ENCODE measurements around the gene CMYA5. TPM values are rescaled to one million over a fixed set of nuclear protein-coding genes. Genes with fewer than 3 reads are reported as not detected.

CMYA5 gene
- total RNA-seq, 2 donors from 2014 or later = 1.6 to 3.3 TPM

DNA sequence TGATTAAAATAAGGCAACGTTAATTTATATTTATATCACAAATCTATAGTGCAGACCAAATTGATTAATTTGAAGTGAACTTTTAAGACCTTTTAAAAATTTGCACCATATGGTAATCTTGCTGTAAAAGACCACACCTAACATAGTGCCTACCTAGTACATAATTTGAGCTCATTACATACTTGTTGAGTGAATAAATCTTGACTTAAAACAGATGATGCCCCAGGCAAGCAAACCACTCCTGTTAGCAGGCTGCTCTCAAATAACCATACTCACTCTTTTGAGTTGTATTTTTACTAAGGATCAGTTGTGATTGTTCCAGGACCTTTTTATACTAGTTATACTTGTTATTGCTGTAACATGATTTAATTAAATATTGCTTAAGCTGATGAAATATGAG is 27.2 kb downstream of the CMYA5 start:
- H3K27ac ChIP-seq = no peak overlapping the region
- no peaks in the 10 kb centered on the region for H3K36me3 ChIP-seq (replicated peaks in 1 of 2; ENCODE audit: insufficient read depth in 1 of 2, low read depth in 2 of 2)
- intact Hi-C loops (cut with DNase I) = no loop called here
- H3K4me1 ChIP-seq = no peaks in the 10 kb centered on the region
- ATAC-seq (no peak), DNase-seq (no peak)
- no peak overlapping the region for H3K4me3 ChIP-seq
- no peaks in the 10 kb centered on the region for H3K27me3 ChIP-seq
- H3K9me3 ChIP-seq = peaks cover 0 to 13% (median 0%) of the 10 kb centered on the region in 3 donors
- no peak for TF ChIP-seq CTCF (IDR thresholded peaks at IDR 0.05)
- TF ChIP-seq POLR2A (IDR thresholded peaks at IDR 0.05) = no peak
- WGBS, 2 donors = 0 to 23% methylated on average over 1 of the region's 1 CpG

DNA sequence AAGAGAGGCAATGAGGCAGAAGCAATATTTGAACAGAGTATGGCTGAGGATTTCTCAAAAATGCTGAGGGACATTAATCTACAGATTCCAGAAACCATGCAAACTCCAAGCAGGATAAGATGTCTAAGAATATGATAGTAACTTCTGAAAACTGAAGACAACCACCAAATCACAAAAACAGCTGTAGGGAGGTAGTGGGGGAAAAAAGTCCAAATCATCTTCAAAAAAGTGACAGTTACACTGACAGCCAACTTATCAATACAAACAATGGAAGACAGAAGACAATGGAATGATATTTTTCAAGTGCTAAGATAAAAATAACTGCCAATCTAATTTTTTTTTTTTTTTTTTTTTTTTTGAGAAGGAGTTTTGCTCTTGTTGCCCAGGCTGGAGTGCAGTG is 30.5 kb downstream of the CMYA5 start:
- intact Hi-C loops (cut with DNase I) = no loop called here
- no peak for TF ChIP-seq CTCF (IDR thresholded peaks at IDR 0.05)
- TF ChIP-seq POLR2A (IDR thresholded peaks at IDR 0.05) = no peak
- Histone ChIP-seq H3K9me3 (peaks cover 0 to 13% (median 0%) of the 10 kb centered on the region in 3 donors), H3K36me3 (replicated peaks in 1 of 2; ENCODE audit: insufficient read depth in 1 of 2, low read depth in 2 of 2) (no peaks in the 10 kb centered on the region), H3K27ac (no peak overlapping the region), H3K4me1 (no peaks in the 10 kb centered on the region), H3K4me3 (no peak overlapping the region), H3K27me3 (no peaks in the 10 kb centered on the region)
- DNase-seq (no peak), ATAC-seq (no peak)

GRCh38 chr5:79727451-79728355 is 38.1 kb downstream of the CMYA5 start:
- Histone ChIP-seq H3K9me3 (no peaks in the 10 kb centered on the region), H3K27me3 (no peaks in the 10 kb centered on the region), H3K4me1 (no peaks in the 10 kb centered on the region), H3K4me3 (no peak overlapping the region), H3K36me3 (replicated peaks in 1 of 2; ENCODE audit: insufficient read depth in 1 of 2, low read depth in 2 of 2) (no peaks in the 10 kb centered on the region), H3K27ac (no peak overlapping the region)
- ATAC-seq (no peak), DNase-seq (no peak)
- 84 to 90% methylated on average over 14 of the region's 14 CpGs for WGBS, 2 donors
- intact Hi-C loops (cut with DNase I) = no loop called here
- TF ChIP-seq POLR2A (IDR thresholded peaks at IDR 0.05) = no peak
- no peak for TF ChIP-seq CTCF (IDR thresholded peaks at IDR 0.05)

DNA sequence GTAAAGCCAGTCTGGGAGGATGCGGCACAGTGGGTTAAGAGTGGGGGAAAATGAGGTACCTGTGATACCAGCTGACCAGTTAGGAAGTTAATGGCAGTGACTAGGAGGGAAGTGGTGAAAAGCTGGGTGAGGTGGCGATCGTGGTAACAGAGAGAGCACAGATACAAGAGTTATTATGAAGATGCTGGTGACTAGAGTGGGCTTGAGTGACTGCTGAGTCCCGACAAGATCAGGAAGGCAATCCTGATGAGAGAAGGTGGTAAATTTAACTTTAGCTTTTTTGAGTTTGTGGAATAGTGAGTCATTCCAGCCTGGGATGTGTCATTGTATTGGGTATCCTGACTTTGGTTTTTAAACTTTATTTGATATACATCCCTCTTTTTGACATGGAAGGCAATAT is 38.8 kb downstream of the CMYA5 start:
- intact Hi-C loops (cut with DNase I) = no loop called here
- Histone ChIP-seq H3K9me3 (no peaks in the 10 kb centered on the region), H3K4me1 (no peaks in the 10 kb centered on the region), H3K4me3 (no peak overlapping the region), H3K27ac (no peak overlapping the region), H3K36me3 (replicated peaks in 1 of 2; ENCODE audit: insufficient read depth in 1 of 2, low read depth in 2 of 2) (no peaks in the 10 kb centered on the region), H3K27me3 (no peaks in the 10 kb centered on the region)
- ATAC-seq (no peak), DNase-seq (no peak)
- WGBS, 2 donors = 75 to 80% methylated on average over 4 of the region's 4 CpGs
- TF ChIP-seq CTCF (IDR thresholded peaks at IDR 0.05) = no peak
- no peak for TF ChIP-seq POLR2A (IDR thresholded peaks at IDR 0.05)

GRCh38 chr5:79729679-79730078 is 40.0 kb downstream of the CMYA5 start:
- no peak for TF ChIP-seq POLR2A (IDR thresholded peaks at IDR 0.05)
- no peak for TF ChIP-seq CTCF (IDR thresholded peaks at IDR 0.05)
- ATAC-seq (no peak), DNase-seq (no peak)
- 63 to 80% methylated on average over 2 of the region's 2 CpGs for WGBS, 2 donors
- intact Hi-C loops (cut with DNase I) = no loop called here
- Histone ChIP-seq H3K27me3 (no peaks in the 10 kb centered on the region), H3K4me3 (no peak overlapping the region), H3K9me3 (no peaks in the 10 kb centered on the region), H3K27ac (no peak overlapping the region), H3K4me1 (no peaks in the 10 kb centered on the region), H3K36me3 (replicated peaks in 1 of 2; ENCODE audit: insufficient read depth in 1 of 2, low read depth in 2 of 2) (no peaks in the 10 kb centered on the region)
